ENCODE measurements around the gene ATP6V1G1.

DNA sequence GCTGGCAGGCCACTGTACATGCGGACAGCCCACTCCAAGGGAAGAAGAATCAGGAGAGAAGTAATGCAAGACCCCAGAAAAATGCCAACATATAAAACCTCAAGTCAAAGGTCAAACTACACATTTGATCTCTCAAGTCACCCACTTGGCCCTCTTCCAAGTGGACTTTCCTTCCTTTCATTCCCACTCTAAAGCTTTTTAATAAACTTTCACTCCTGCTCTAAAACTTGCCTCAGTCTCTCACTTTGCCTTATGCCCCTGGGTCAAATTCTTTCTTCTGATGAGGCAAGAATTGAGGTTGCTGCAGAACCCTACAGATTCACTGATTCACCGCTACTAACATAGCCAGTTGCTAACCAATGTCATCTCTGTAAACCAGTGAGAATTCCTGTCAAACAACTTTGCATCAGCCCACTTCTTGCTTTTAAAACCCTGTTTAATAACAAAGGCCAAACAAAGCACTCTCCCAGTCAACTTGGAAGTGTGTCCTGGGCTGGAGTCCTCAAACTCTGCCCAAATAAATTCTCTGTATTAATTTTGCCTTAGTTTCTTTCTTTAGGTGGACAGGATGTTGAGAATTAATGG is 6.9 kb upstream of the ATP6V1G1 start:
- no peak for TF ChIP-seq CTCF (IDR thresholded peaks at IDR 0.05)
- TF ChIP-seq CHD4 (IDR thresholded peaks at IDR 0.05; ENCODE audit: borderline replicate concordance) = no peak
- TF ChIP-seq, protein P1, sequence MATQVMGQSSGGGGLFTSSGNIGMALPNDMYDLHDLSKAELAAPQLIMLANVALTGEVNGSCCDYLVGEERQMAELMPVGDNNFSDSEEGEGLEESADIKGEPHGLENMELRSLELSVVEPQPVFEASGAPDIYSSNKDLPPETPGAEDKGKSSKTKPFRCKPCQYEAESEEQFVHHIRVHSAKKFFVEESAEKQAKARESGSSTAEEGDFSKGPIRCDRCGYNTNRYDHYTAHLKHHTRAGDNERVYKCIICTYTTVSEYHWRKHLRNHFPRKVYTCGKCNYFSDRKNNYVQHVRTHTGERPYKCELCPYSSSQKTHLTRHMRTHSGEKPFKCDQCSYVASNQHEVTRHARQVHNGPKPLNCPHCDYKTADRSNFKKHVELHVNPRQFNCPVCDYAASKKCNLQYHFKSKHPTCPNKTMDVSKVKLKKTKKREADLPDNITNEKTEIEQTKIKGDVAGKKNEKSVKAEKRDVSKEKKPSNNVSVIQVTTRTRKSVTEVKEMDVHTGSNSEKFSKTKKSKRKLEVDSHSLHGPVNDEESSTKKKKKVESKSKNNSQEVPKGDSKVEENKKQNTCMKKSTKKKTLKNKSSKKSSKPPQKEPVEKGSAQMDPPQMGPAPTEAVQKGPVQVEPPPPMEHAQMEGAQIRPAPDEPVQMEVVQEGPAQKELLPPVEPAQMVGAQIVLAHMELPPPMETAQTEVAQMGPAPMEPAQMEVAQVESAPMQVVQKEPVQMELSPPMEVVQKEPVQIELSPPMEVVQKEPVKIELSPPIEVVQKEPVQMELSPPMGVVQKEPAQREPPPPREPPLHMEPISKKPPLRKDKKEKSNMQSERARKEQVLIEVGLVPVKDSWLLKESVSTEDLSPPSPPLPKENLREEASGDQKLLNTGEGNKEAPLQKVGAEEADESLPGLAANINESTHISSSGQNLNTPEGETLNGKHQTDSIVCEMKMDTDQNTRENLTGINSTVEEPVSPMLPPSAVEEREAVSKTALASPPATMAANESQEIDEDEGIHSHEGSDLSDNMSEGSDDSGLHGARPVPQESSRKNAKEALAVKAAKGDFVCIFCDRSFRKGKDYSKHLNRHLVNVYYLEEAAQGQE (IDR thresholded peaks at IDR 0.05) = no peak
- TF ChIP-seq, protein P2, sequence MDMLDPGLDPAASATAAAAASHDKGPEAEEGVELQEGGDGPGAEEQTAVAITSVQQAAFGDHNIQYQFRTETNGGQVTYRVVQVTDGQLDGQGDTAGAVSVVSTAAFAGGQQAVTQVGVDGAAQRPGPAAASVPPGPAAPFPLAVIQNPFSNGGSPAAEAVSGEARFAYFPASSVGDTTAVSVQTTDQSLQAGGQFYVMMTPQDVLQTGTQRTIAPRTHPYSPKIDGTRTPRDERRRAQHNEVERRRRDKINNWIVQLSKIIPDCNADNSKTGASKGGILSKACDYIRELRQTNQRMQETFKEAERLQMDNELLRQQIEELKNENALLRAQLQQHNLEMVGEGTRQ (IDR thresholded peaks at IDR 0.05) = no peak
- TF ChIP-seq POLR2A (IDR thresholded peaks at IDR 0.05; ENCODE audit: low read length) = no peak
- no peak for TF ChIP-seq RAD21 (conservative IDR thresholded peaks at IDR 0.05 in 1 of 2, IDR thresholded peaks at IDR 0.05 in 1 of 2)

All from A549 (cell line).